ENCODE data around the gene STMN3. TPM values are rescaled to one million over a fixed set of nuclear protein-coding genes. Genes with fewer than 3 reads are reported as not detected.

Gene STMN3
- total and polyA plus RNA-seq, 2 of the 8 experiments (the other 6 are each of a cell fraction or from before 2014, with no cell fraction given), result 51.5 to 63.1 TPM

GRCh38 chr20:63622096-63622495 is 31.1 kb downstream of the STMN3 start:
- CTCF ChIA-PET (ENCODE audit: partially characterized antibody), result interaction anchor here (0.8 kb wide), 1 partner anchor 10 kb away, joined by 3 read pairs; no protein-coding TSS in a partner anchor
- H2AK5ac ChIP-seq (ENCODE audit: low read depth, low read length), result no peak overlapping the region
- H2BK5ac ChIP-seq (ENCODE audit: low read depth, low read length), result no peak overlapping the region
- no peak overlapping the region for H4K5ac ChIP-seq (ENCODE audit: insufficient read length, low read depth, low read length)
- H4K91ac ChIP-seq (replicated peaks; ENCODE audit: insufficient read length, low read length), result no peak overlapping the region
- H2BK12ac ChIP-seq (ENCODE audit: low read depth, low read length), result no peak overlapping the region
- H3K4me3 ChIP-seq (ENCODE audit: extremely low read depth in 1 of 4, insufficient read depth in 2 of 4, low read depth in 3 of 4, low read length in 4 of 4), result no peak overlapping the region
- POLR2A ChIA-PET (ENCODE audit: partially characterized antibody), result interaction anchor here (1.3 kb wide), 1 partner anchor 61 kb away, joined by 3 read pairs; no protein-coding TSS in a partner anchor
- H3K36me3 ChIP-seq (ENCODE audit: control insufficient read depth in 2 of 4, insufficient read depth in 4 of 4, low read length in 3 of 4), result peaks cover 5 to 9% (median 6%) of the 10 kb centered on the region in 4 experiments; a peak in 5 of 8 replicates
- H4K20me1 ChIP-seq (replicated peaks in 1 of 2; ENCODE audit: control insufficient read depth in 1 of 2, insufficient read depth in 2 of 2, low read length in 2 of 2), result peaks cover 0 to 5% of the 10 kb centered on the region in 2 experiments
- peaks cover 7% of the 10 kb centered on the region for H3K79me1 ChIP-seq (ENCODE audit: low read depth, low read length)
- H2AFZ ChIP-seq (ENCODE audit: low read length), result no peak overlapping the region
- H3K4me1 ChIP-seq (replicated peaks in 1 of 4; ENCODE audit: control insufficient read depth in 3 of 4, insufficient read depth in 4 of 4, low read length in 3 of 4), result peaks cover 0 to 3% (median 0%) of the 10 kb centered on the region in 4 experiments; a peak in 2 of 7 replicates
- no peak overlapping the region for H3K23ac ChIP-seq (ENCODE audit: insufficient read length)
- DNase-seq (ENCODE audit: low read depth in 1 of 2, low spot score in 2 of 2), result no peak
- H3K27me3 ChIP-seq (replicated peaks in 1 of 4; ENCODE audit: control insufficient read depth in 3 of 4, extremely low read depth in 1 of 4, insufficient read depth in 3 of 4, low read length in 3 of 4), result no peaks in the 10 kb centered on the region; a peak in 2 of 7 replicates
- no peak overlapping the region for H3K9ac ChIP-seq (replicated peaks in 1 of 4; ENCODE audit: extremely low read depth in 1 of 4, low read depth in 3 of 4, low read length in 3 of 4)
- H3K23me2 ChIP-seq (ENCODE audit: low read depth, low read length), result peaks cover 5% of the 10 kb centered on the region; the same call in 1 of the 2 replicates
- H3K79me2 ChIP-seq (ENCODE audit: control insufficient read depth in 1 of 2, insufficient read depth in 2 of 2, low read length in 2 of 2), result peaks cover 0 to 52% of the 10 kb centered on the region in 2 experiments; a peak in 2 of 4 replicates
- no peak overlapping the region for H3K18ac ChIP-seq (ENCODE audit: extremely low read depth, low read length)
- FAIRE-seq, result no peak
- H2BK20ac ChIP-seq (ENCODE audit: low read length), result no peak overlapping the region
- WGBS, 2 experiments (ENCODE audit: extremely low coverage in 1 of 2, insufficient coverage in 1 of 2, insufficient read length in 1 of 2, insufficient replicate concordance in 2 of 2, low coverage in 1 of 2, low lambda C conversion rate in 2 of 2, missing lambda C conversion rate in 1 of 2), result 91% methylated on average over 4 of the region's 4 CpGs; no CpG with 5 or more reads in 1 of the 2 experiments
- H3K9me3 ChIP-seq (ENCODE audit: insufficient read depth in 2 of 2, low read depth in 1 of 2, low read length in 1 of 2), result no peaks in the 10 kb centered on the region
- H4K8ac ChIP-seq (ENCODE audit: extremely low read depth, insufficient read depth, low read length), result no peak overlapping the region
- no peak overlapping the region for H3K4ac ChIP-seq (replicated peaks; ENCODE audit: insufficient read length, low read depth, low read length)
- H3K56ac ChIP-seq (replicated peaks; ENCODE audit: insufficient read length, low read depth, low read length), result no peak overlapping the region
- H2BK120ac ChIP-seq (replicated peaks; ENCODE audit: low read depth, low read length), result no peak overlapping the region
- no peak overlapping the region for H3K27ac ChIP-seq (ENCODE audit: low read depth, low read length)
- H3K14ac ChIP-seq (ENCODE audit: insufficient read length), result no peak overlapping the region
- H2BK15ac ChIP-seq (ENCODE audit: low read length), result no peak overlapping the region
- H3K4me2 ChIP-seq (ENCODE audit: insufficient read depth in 1 of 2, low read depth in 2 of 2, low read length in 2 of 2), result no peak overlapping the region
- TF ChIP-seq FOSL1 (IDR thresholded peaks at IDR 0.05; ENCODE audit: insufficient read depth, low read depth, low read length) (no peak), CREB1 (IDR thresholded peaks at IDR 0.05) (no peak), TBP (IDR thresholded peaks at IDR 0.05; ENCODE audit: low read depth, low read length) (no peak), ATF2 (IDR thresholded peaks at IDR 0.05; ENCODE audit: low read length) (no peak), RAD21 (IDR thresholded peaks at IDR 0.05 in 1 of 2, conservative IDR thresholded peaks at IDR 0.05 in 1 of 2; ENCODE audit: low read depth in 2 of 2, low read length in 2 of 2) (no peak), POU5F1 (IDR thresholded peaks at IDR 0.05; ENCODE audit: low read depth, low read length) (no peak), TEAD4 (IDR thresholded peaks at IDR 0.05; ENCODE audit: low read depth, low read length) (no peak), SUZ12 (IDR thresholded peaks at IDR 0.05; ENCODE audit: low read length) (no peak), RNF2 (IDR thresholded peaks at IDR 0.05; ENCODE audit: borderline replicate concordance, low read depth, low read length, missing control alignments, poor library complexity, severe bottlenecking) (no peak), SIRT6 (IDR thresholded peaks at IDR 0.05; ENCODE audit: low read length) (no peak), BACH1 (IDR thresholded peaks at IDR 0.05; ENCODE audit: low read length) (no peak), HDAC2 (IDR thresholded peaks at IDR 0.05; ENCODE audit: borderline replicate concordance in 1 of 2, low read depth in 2 of 2, low read length in 2 of 2) (no peak)

Data from H1 (cell line).